Activated naive CD8-positive, alpha-beta T cell treated with anti-CD3 and anti-CD28 coated beads, Interleukin-2, amount 10 ng/mL, durations not matched to agents 7 days and 5 days (primary cell): ENCODE measurements around the gene BCR. TPM values are rescaled to one million over a fixed set of nuclear protein-coding genes. Genes with fewer than 3 reads are reported as not detected.

Source experiments
- ATAC-seq: fragments of 150-1000 bp; cut with Tn5 transposase; one replicate; pipeline ENCODE4 v1.10.0; 2021; ENCODE audit warnings: low read depth, moderate library complexity
- POLR2A ChIA-PET: fragments of 350-600 bp; sonication (Branson Sonifier 250); formaldehyde crosslinking; loops from one replicate; lab custom pipeline; 2021; ENCODE audit warnings: antibody characterized with exemption; lab: Charles Lee
- DNase-seq: peaks from one replicate; pipeline ENCODE4 v3.0.0; 2021
- H3K27ac Mint-ChIP-seq: one replicate; pipeline ENCODE4 v1.8.0; 2022; ENCODE audit warnings: mild to moderate bottlenecking, mixed read lengths
- H3K27me3 Mint-ChIP-seq: one replicate; pipeline ENCODE4 v1.8.0; 2022; ENCODE audit warnings: mild to moderate bottlenecking, moderate library complexity, mixed read lengths
- H3K36me3 Mint-ChIP-seq: one replicate; pipeline ENCODE4 v1.8.0; 2021; ENCODE audit warnings: mild to moderate bottlenecking, mixed read lengths
- H3K4me1 Mint-ChIP-seq: one replicate; pipeline ENCODE4 v1.8.0; 2021; ENCODE audit warnings: mixed read lengths
- H3K4me3 Mint-ChIP-seq: one replicate; pipeline ENCODE4 v1.8.0; 2022; ENCODE audit warnings: mild to moderate bottlenecking, moderate library complexity, mixed read lengths
- H3K9me3 Mint-ChIP-seq: one replicate; pipeline ENCODE4 v1.8.0; 2021; ENCODE audit warnings: mixed read lengths
- total RNA-seq, 2 experiments: library from RNA; stranded (reverse); gene quantifications; one replicate each; pipeline ENCODE4 v1.2.3, GENCODE V29; 2021

Gene BCR
- total RNA-seq, 2 experiments from 2014 or later = 36.2 to 39.2 TPM

DNA sequence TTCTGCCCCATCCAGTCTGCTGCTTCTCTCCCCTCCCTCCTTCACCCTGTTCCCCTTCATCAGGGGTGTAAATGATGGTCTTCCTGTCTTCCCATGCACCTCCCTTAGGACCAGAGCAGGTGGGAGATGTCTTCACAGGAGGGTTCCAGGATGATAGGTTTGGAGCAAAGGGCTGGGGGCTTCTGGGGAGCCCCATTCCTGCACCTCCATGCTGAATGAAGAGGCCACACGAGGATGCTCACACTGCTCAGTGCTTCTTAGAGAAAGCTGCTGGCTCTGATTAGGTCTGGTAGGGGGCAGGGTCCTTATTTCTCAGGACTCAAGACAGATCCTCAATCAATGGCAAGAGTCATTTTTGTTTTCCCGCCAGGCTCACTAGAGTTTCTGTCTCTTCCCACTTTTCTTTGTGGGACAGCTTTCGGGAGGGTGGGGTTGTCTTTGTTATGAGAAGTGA is 41.1 kb downstream of the BCR start:
- H3K36me3 Mint-ChIP-seq = no peaks in the 10 kb centered on the region
- no peaks in the 10 kb centered on the region for H3K9me3 Mint-ChIP-seq
- no peak for ATAC-seq
- no peaks in the 10 kb centered on the region for H3K27me3 Mint-ChIP-seq
- H3K4me1 Mint-ChIP-seq = peaks cover 73% of the 10 kb centered on the region
- DNase-seq = no peak
- H3K4me3 Mint-ChIP-seq = no peak overlapping the region
- H3K27ac Mint-ChIP-seq = no peak overlapping the region
- POLR2A ChIA-PET = no interaction called here

GRCh38 chr22:23222033-23222792 is 41.9 kb downstream of the BCR start:
- peaks cover under 1% of the 10 kb centered on the region for H3K36me3 Mint-ChIP-seq
- H3K4me3 Mint-ChIP-seq = no peak overlapping the region
- POLR2A ChIA-PET = no interaction called here
- peak overlapping the region; percentile 82 for H3K27ac Mint-ChIP-seq
- no peaks in the 10 kb centered on the region for H3K27me3 Mint-ChIP-seq
- no peaks in the 10 kb centered on the region for H3K9me3 Mint-ChIP-seq
- DNase-seq (no peak), ATAC-seq (no peak)
- H3K4me1 Mint-ChIP-seq = peaks cover 70% of the 10 kb centered on the region

DNA sequence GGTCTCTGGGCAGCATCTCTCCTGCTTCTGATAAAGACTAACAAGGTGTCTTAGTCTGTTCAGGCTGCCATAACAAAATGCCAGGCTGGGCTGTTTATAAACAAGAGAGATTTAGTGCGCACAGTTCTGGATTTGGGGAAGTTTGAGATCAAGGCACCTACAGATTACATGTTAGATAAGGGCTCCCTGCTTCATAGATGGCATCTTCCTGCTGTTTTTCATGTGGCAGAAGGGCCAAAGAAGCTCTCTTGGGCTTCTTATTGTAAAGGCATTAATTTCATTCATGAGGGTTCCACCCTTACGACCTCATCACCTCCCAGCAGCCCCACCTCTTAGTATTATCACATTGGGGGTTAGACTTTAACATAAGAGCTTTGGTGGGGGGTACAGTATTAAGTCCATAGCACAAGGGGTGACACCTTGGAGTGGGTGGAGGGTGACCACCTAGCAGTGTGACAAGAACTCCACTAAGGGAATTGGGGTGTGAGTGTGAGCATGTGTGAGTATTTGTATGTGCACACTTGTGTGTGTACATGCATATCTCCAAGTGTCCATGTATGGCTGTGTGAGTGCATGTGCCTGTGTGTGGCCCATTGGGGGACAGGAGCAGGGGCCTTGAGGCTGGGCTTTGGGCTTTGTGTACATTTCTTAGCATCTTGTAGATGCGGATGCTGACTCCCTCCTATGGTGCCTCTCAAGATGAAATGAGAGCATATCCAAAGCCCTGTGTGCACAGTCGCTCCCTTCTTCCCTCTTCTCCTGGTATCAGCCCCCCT is 42.7 kb downstream of the BCR start:
- DNase-seq (no peak), ATAC-seq (no peak)
- no peaks in the 10 kb centered on the region for H3K27me3 Mint-ChIP-seq
- no peak overlapping the region for H3K4me3 Mint-ChIP-seq
- peaks cover 4% of the 10 kb centered on the region for H3K9me3 Mint-ChIP-seq
- H3K27ac Mint-ChIP-seq = no peak overlapping the region
- H3K36me3 Mint-ChIP-seq = peaks cover 6% of the 10 kb centered on the region
- H3K4me1 Mint-ChIP-seq = peaks cover 63% of the 10 kb centered on the region
- POLR2A ChIA-PET = interaction anchor here (0.6 kb wide), 1 partner anchor 82 kb away, joined by 5 read pairs; no protein-coding TSS in a partner anchor

GRCh38 chr22:23223569-23224317 is 43.4 kb downstream of the BCR start:
- H3K4me1 Mint-ChIP-seq = peaks cover 58% of the 10 kb centered on the region
- no peak overlapping the region for H3K4me3 Mint-ChIP-seq
- peaks cover 10% of the 10 kb centered on the region for H3K9me3 Mint-ChIP-seq
- no peaks in the 10 kb centered on the region for H3K27me3 Mint-ChIP-seq
- POLR2A ChIA-PET = no interaction called here
- H3K27ac Mint-ChIP-seq = no peak overlapping the region
- peaks cover 12% of the 10 kb centered on the region for H3K36me3 Mint-ChIP-seq
- no peak for ATAC-seq
- DNase-seq = no peak

GRCh38 chr22:23224846-23225245 is 44.5 kb downstream of the BCR start:
- H3K4me3 Mint-ChIP-seq = no peak overlapping the region
- H3K4me1 Mint-ChIP-seq = peaks cover 49% of the 10 kb centered on the region
- POLR2A ChIA-PET = interaction anchor here (0.7 kb wide), 1 partner anchor 272 kb away, joined by 3 read pairs; no protein-coding TSS in a partner anchor
- H3K9me3 Mint-ChIP-seq = peaks cover 14% of the 10 kb centered on the region
- H3K36me3 Mint-ChIP-seq = peaks cover 20% of the 10 kb centered on the region
- H3K27me3 Mint-ChIP-seq = no peaks in the 10 kb centered on the region
- no peak for ATAC-seq
- DNase-seq = no peak
- H3K27ac Mint-ChIP-seq = no peak overlapping the region

DNA sequence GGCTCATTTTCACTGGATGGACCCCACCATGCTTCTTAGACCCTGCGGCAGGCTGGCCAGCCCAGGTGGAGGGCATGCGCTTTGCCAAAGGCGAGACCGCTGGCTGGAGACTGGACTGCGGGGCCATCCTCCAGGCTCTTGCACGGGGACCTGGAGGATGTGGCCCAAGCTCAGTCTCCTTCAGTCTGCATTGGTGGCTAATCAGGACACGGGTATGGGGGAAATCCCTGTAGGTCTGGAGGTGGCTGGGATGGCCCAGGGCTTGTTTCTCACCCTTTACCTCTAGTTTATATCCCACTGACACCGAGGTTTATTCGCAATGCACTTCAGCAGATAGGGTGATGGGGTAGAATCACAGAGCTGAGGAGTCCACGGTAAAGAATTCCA is 45.0 kb downstream of the BCR start:
- POLR2A ChIA-PET = interaction anchor here (0.8 to 1.5 kb wide), 2 partner anchors 40 to 45 kb away, joined by 3 to 8 read pairs; partner anchors contain the start of gene BCR
- Mint-ChIP-seq H3K4me1 (peaks cover 45% of the 10 kb centered on the region), H3K36me3 (peaks cover 23% of the 10 kb centered on the region), H3K27me3 (no peaks in the 10 kb centered on the region), H3K9me3 (peaks cover 14% of the 10 kb centered on the region), H3K4me3 (no peak overlapping the region), H3K27ac (peak overlapping the region; percentile 31)
- no peak for ATAC-seq
- DNase-seq = no peak

- Mint-ChIP-seq H3K36me3 (peaks cover 23% of the 10 kb centered on the region), H3K9me3 (peaks cover 14% of the 10 kb centered on the region), H3K4me1 (peaks cover 39% of the 10 kb centered on the region), H3K4me3 (peak overlapping the region; percentile 4), H3K27ac (peak overlapping the region; percentile 40), H3K27me3 (no peaks in the 10 kb centered on the region)
- no peak for DNase-seq
- POLR2A ChIA-PET = interaction anchor here (0.7 to 1.5 kb wide), 3 partner anchors 29 to 45 kb away, joined by 3 to 8 read pairs (median 3); partner anchors contain the start of gene BCR
- peak; percentile 64 for ATAC-seq
These were observed 45.6 kb downstream of the BCR start for GRCh38 chr22:23225724-23226496.

DNA sequence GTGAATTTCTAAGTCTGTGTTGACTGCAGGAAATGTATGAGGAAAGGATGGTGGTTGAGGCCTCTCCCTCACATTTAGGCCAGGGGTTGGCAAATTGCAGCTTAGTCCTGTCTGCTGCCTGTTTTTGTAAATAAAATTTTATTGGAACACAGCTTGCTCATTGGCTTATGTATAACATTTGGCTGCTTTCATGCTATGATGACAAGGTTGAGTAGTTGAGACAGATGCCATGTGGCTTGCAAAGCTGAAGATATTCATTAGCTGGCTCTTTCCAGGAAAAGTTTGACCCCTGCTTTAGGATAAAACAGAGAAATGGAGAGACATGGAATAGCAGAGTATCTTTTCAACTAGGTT is 46.2 kb downstream of the BCR start:
- ATAC-seq (no peak), DNase-seq (no peak)
- Mint-ChIP-seq H3K4me3 (no peak overlapping the region), H3K36me3 (peaks cover 23% of the 10 kb centered on the region), H3K27ac (no peak overlapping the region), H3K9me3 (peaks cover 14% of the 10 kb centered on the region), H3K4me1 (peaks cover 33% of the 10 kb centered on the region), H3K27me3 (no peaks in the 10 kb centered on the region)
- POLR2A ChIA-PET = interaction anchor here (1.5 kb wide), 1 partner anchor 46 kb away, joined by 8 read pairs; the partner anchor contains the start of gene BCR

DNA sequence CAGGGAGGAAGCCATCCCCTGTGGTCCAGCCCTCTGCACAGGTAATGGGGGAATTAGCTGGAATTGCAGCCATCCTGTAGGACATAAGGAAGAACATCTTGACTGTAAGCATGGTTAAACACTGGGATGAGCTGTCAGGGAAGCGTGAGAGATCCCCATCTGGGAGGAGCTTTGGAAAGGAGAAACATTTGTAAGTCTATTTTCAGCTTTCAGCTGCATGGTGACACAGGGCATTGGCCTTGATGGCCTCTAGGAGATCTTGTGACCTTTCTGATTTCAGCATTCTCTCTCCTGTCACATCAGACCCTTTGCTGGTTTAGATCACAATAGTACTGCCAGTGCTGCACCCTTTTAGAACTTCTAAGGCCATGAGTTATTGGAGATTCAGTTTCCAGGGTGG is 47.1 kb downstream of the BCR start:
- Mint-ChIP-seq H3K9me3 (peaks cover 14% of the 10 kb centered on the region), H3K4me1 (peaks cover 26% of the 10 kb centered on the region), H3K4me3 (no peak overlapping the region), H3K27me3 (no peaks in the 10 kb centered on the region), H3K36me3 (peaks cover 23% of the 10 kb centered on the region), H3K27ac (no peak overlapping the region)
- ATAC-seq (no peak), DNase-seq (no peak)
- POLR2A ChIA-PET = interaction anchor here (1.0 kb wide), 1 partner anchor 8 kb away, joined by 4 read pairs; no protein-coding TSS in a partner anchor

DNA sequence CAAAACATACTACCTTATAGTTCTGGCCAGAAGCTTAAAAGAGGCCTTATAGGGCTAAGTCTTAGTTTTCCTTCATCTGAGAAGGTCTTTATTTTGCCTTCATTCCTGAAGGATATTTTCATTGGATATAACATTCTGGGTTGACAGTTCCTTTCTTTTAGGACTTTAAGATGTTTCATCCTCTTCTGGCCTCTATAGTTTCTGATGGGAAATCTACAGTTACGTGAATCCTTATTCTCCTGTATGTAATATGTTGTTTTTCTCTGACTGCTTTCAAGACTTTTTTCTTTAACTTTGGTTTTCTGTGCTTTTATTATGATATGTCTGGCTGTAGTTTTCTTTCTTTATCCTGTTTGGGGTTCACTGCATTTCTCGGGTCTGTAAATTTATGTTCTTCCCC is 48.2 kb downstream of the BCR start:
- no peak overlapping the region for H3K4me3 Mint-ChIP-seq
- ATAC-seq (no peak), DNase-seq (no peak)
- peaks cover 14% of the 10 kb centered on the region for H3K9me3 Mint-ChIP-seq
- no peaks in the 10 kb centered on the region for H3K27me3 Mint-ChIP-seq
- peaks cover 22% of the 10 kb centered on the region for H3K4me1 Mint-ChIP-seq
- POLR2A ChIA-PET = no interaction called here
- H3K36me3 Mint-ChIP-seq = peaks cover 23% of the 10 kb centered on the region
- H3K27ac Mint-ChIP-seq = no peak overlapping the region

GRCh38 chr22:23229646-23230045 is 49.3 kb downstream of the BCR start:
- ATAC-seq (no peak), DNase-seq (no peak)
- Mint-ChIP-seq H3K27ac (no peak overlapping the region), H3K4me3 (no peak overlapping the region), H3K27me3 (no peaks in the 10 kb centered on the region), H3K4me1 (peaks cover 20% of the 10 kb centered on the region), H3K36me3 (peaks cover 25% of the 10 kb centered on the region), H3K9me3 (peaks cover 14% of the 10 kb centered on the region)
- POLR2A ChIA-PET = no interaction called here

DNA sequence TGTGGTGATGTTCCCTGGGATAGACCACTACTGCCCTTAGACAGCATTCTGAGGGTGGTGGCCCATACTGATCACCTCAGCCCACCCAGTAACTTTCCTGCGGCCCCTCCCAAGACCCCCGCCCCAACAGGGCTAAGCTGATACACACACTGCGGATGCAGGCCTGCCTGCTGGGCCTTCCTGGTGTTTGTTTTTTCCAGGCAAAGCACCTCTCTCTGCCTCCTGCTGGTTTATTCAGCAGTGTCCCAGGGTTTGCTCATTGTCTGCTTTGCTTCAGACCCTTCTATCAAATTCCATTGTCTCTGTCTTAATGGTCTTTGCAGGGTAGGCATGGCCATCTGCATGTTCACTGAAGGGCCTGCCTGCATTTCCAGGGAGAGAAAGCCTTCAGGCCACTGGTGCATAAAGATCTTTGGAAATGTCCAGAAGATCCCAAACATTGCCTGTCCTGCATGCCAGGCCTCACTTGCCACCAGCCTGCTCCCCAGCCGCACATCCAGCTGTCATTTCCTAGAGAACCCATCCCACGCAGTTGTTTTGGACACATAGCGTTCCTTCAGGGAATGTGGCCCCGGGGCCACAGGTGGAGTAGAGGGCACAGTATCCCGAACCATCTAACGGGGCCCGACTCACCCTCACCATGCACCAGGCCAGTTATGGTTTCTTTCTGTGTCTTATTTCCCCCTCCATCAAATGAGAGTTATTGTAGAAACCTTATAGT is 50.2 kb downstream of the BCR start:
- peaks cover 15% of the 10 kb centered on the region for H3K9me3 Mint-ChIP-seq
- POLR2A ChIA-PET = no interaction called here
- H3K27ac Mint-ChIP-seq = no peak overlapping the region
- H3K36me3 Mint-ChIP-seq = peaks cover 25% of the 10 kb centered on the region
- no peaks in the 10 kb centered on the region for H3K27me3 Mint-ChIP-seq
- ATAC-seq = no peak
- peaks cover 18% of the 10 kb centered on the region for H3K4me1 Mint-ChIP-seq
- H3K4me3 Mint-ChIP-seq = no peak overlapping the region
- DNase-seq = no peak
